Stimulated activated CD4-positive, alpha-beta T cell treated with anti-CD3 and anti-CD28 coated beads, Interleukin-1b, Interleukin-23, amount 100 ng/mL, for 24 hours (primary cell): Measurements from ENCODE around the gene BABAM2.

ENCODE experiments used
- DNase-seq, 4 experiments: peaks; one replicate each; pipeline ENCODE4 v3.0.0-alpha.2; 2020; ENCODE audit warnings: low read depth in 4 of 4, low spot score in 1 of 4

BABAM2 gene

GRCh38 chr2:28296904-28297303 lies 406.4 kb downstream of the BABAM2 start:
- DNase-seq, result no peak

GRCh38 chr2:28297531-28297930 lies 407.0 kb downstream of the BABAM2 start:
- DNase-seq, result no peak

- no peak for DNase-seq
These were observed 407.9 kb downstream of the BABAM2 start for GRCh38 chr2:28298406-28298805.

GRCh38 chr2:28300485-28301341 lies 410.2 kb downstream of the BABAM2 start:
- no peak for DNase-seq

- no peak for DNase-seq
These were observed 414.7 kb downstream of the BABAM2 start for GRCh38 chr2:28305202-28305601.

- no peak for DNase-seq
These were observed 419.6 kb downstream of the BABAM2 start for GRCh38 chr2:28310107-28310506.

GRCh38 chr2:28311660-28312249 lies 421.2 kb downstream of the BABAM2 start:
- DNase-seq, result no peak

- no peak for DNase-seq
These were observed 422.0 kb downstream of the BABAM2 start for GRCh38 chr2:28312307-28313219.

- no peak for DNase-seq
These were observed 422.8 kb downstream of the BABAM2 start for GRCh38 chr2:28313220-28313784.

GRCh38 chr2:28314968-28315367 lies 424.4 kb downstream of the BABAM2 start:
- DNase-seq, result no peak

- no peak for DNase-seq
These were observed 426.2 kb downstream of the BABAM2 start for GRCh38 chr2:28316546-28317335.

GRCh38 chr2:28317390-28317789 lies 426.9 kb downstream of the BABAM2 start:
- no peak for DNase-seq

- DNase-seq, result no peak
These were observed 427.5 kb downstream of the BABAM2 start for GRCh38 chr2:28318023-28318422.

GRCh38 chr2:28318462-28319117 lies 428.1 kb downstream of the BABAM2 start:
- DNase-seq, result no peak

- DNase-seq, result no peak
These were observed 428.8 kb downstream of the BABAM2 start for GRCh38 chr2:28319118-28320008.

- DNase-seq, result no peak
These were observed 429.5 kb downstream of the BABAM2 start for GRCh38 chr2:28320009-28320365.

- DNase-seq, result no peak
These were observed 429.8 kb downstream of the BABAM2 start for GRCh38 chr2:28320371-28320770.

- DNase-seq, result no peak
These were observed 430.9 kb downstream of the BABAM2 start for GRCh38 chr2:28321426-28321825.

- DNase-seq, result no peak
These were observed 431.5 kb downstream of the BABAM2 start for GRCh38 chr2:28322051-28322450.
